Mucosa of descending colon (tissue), 3 donors: ENCODE measurements around the gene PLXNA4. TPM values are rescaled to one million over a fixed set of nuclear protein-coding genes. Genes with fewer than 3 reads are reported as not detected.

Source experiments
- ATAC-seq: fragments of 200-7000 bp; cut with Tn5 transposase; one replicate; pipeline ENCODE4 v1.9.1; 2020; ENCODE audit warnings: mild to moderate bottlenecking, moderate library complexity
- DNase-seq, 3 donors: peaks; one replicate each; pipeline ENCODE4 v3.0.0-alpha.2; 2020
- H3K36me3 ChIP-seq: fragments of 200-600 bp; one replicate; pipeline ENCODE4 v1.8.0; 2021; ENCODE audit warnings: low read depth, mild to moderate bottlenecking
- H3K4me1 ChIP-seq: fragments of 200-600 bp; one replicate; pipeline ENCODE4 v1.8.0; 2021; ENCODE audit warnings: low read depth, mild to moderate bottlenecking
- H3K4me3 ChIP-seq: fragments of 200-600 bp; one replicate; pipeline ENCODE4 v1.8.0; 2021; ENCODE audit warnings: mild to moderate bottlenecking
- H3K9me3 ChIP-seq: fragments of 200-600 bp; one replicate; pipeline ENCODE4 v1.8.0; 2021; ENCODE audit warnings: mild to moderate bottlenecking
- intact Hi-C, 2 donors: fragments of 100-400 bp; cut with DNase I in 1 of 2; cut with micrococcal nuclease in 1 of 2; formaldehyde crosslinking; loops; one replicate each; pipeline versions ENCODE4 v1.11.0 to v1.11.1; 2022; cut with DNase I, micrococcal nuclease
- total RNA-seq, 3 donors: library from RNA; stranded (reverse); fragmentation: NEBNext Ultra II Directional in 2 of 3; extraction: Animal tissue kit (Norgen Biotek cat#: 25700) in 2 of 3; gene quantifications; one replicate each; pipeline versions ENCODE4 v1.2.1 to v1.2.4, GENCODE V29; 2021 to 2023
- TF ChIP-seq, protein P1 (sequence below): fragments of 200-600 bp; IDR thresholded peaks from one replicate; pipeline ENCODE4 v1.8.0; 2022; ENCODE audit warnings: antibody characterized with exemption, mild to moderate bottlenecking
- donor health status: DM: no; HTN: no; CAD: no; lungs with moderate emphysema.
- donor health status: DM: no; HTN: no; CAD: no.
- donor health status: DM: no; HTN: yes; CAD: no.

The PLXNA4 gene
- total RNA-seq, 3 donors from 2014 or later: 0.78 to 3.5 (median 2.7) TPM

DNA sequence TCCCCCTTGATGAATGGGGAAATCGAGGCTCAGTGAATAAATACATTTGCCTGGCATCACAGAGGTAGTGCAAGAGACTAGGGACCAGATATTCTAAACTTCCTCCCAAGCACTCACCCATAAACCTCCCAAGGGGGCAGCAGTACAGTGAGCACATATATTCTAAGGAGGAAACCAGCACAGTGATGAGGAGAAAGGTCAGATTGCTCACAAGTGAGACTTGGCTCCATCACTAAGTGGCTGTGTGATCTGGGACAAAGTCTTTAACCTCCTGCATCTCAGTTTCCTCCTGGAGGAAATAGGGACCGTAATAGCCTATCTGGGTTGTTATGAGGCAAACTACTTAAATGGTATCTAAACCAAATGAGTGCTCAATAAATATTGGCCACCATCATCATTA is 4.3 kb downstream of the PLXNA4 start:
- ATAC-seq: no peak
- intact Hi-C loops: loop anchor here in 1 of 2 donors (1.0 kb wide), 1 partner anchor 14 kb away; no protein-coding TSS in a partner anchor
- Histone ChIP-seq H3K4me1 (peaks cover 11% of the 10 kb centered on the region), H3K4me3 (no peak overlapping the region), H3K36me3 (no peaks in the 10 kb centered on the region), H3K9me3 (no peaks in the 10 kb centered on the region)
- DNase-seq: no peak
- TF ChIP-seq, protein P1, sequence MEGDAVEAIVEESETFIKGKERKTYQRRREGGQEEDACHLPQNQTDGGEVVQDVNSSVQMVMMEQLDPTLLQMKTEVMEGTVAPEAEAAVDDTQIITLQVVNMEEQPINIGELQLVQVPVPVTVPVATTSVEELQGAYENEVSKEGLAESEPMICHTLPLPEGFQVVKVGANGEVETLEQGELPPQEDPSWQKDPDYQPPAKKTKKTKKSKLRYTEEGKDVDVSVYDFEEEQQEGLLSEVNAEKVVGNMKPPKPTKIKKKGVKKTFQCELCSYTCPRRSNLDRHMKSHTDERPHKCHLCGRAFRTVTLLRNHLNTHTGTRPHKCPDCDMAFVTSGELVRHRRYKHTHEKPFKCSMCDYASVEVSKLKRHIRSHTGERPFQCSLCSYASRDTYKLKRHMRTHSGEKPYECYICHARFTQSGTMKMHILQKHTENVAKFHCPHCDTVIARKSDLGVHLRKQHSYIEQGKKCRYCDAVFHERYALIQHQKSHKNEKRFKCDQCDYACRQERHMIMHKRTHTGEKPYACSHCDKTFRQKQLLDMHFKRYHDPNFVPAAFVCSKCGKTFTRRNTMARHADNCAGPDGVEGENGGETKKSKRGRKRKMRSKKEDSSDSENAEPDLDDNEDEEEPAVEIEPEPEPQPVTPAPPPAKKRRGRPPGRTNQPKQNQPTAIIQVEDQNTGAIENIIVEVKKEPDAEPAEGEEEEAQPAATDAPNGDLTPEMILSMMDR: no peak

DNA sequence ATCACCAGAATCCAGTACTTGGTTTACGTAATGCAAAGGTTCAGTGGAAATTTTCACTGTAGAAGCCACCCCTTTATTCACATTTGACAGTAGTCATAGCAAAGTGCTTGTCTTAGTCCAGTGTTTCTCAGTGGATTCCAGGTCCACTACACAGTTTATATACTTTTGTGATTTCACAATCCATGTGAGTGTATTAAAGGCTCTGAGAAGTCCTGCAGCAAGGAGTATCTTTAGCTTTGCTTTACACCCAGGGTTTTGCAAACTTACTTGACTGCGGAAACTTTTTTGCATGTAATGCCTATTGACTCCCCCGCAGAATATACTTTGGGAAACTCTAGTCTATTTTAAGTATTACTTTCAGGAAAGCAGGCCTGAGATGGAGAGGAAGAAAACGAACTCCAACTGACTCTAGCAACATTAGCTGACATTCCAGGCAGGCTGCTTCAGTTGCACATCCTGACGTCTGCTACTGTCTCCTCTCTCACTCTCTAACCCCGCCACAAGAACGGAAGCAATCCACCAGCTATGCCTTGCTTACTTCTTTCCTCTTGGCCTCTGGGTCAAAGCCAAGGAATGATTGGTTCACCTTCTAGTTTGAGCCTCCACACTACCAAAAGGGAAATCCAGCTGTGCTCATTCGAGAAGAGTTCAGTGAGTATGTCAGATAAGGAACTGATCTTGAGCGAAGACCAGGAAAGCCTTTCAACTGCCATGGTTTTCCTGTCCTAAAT is 6.2 kb downstream of the PLXNA4 start:
- ATAC-seq: no peak
- no peaks in the 10 kb centered on the region for H3K36me3 ChIP-seq

DNA sequence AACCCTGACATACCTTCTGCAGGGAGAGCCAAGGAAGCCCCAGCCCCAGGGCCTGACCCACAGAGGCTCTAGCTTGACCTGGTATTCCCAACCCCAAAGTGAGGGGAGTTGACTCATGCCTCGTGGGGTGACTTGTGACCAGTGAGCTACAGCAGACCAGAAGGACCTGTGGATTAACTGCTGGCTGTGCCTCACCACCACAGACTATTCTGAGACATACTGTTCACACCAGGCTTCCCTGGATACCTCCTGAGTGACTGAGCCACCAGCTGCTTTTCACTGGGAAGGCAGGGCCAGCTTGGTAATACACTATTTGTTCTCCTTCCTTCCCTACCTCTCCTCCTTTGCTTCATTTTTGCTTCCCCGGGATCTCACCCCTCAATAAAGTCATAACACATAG is 7.3 kb downstream of the PLXNA4 start:
- Histone ChIP-seq H3K4me3 (no peak overlapping the region), H3K9me3 (no peaks in the 10 kb centered on the region), H3K4me1 (no peaks in the 10 kb centered on the region), H3K36me3 (no peaks in the 10 kb centered on the region)
- ATAC-seq: no peak
- TF ChIP-seq, protein P1: no peak
- intact Hi-C loops: no loop called here
- no peak for DNase-seq

More for the DNA sequence above, 6.2 kb downstream of the PLXNA4 start:
- intact Hi-C loops: no loop called here
- H3K9me3 ChIP-seq: no peaks in the 10 kb centered on the region
- H3K4me3 ChIP-seq: no peak overlapping the region
- H3K4me1 ChIP-seq: no peaks in the 10 kb centered on the region
- DNase-seq: no peak
- TF ChIP-seq, protein P1: no peak

DNA sequence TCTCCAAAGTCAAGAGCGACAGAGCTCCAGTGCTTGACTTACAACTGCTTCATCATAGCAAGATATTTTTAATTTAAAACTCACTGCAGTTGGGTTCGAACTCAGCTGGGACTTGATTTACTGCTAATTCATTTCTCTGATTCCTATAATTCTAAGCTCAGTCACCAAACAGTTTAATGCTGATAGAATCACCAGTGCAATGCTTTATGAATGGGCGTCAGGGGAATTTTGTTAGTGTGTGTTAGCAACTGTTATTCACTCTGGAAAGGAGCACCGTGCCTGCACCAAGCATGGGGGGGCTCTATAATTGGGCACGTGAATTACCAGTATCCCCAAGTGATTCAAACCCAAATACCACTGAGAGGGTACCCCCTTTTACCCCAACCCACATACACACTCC is 10.4 kb downstream of the PLXNA4 start:
- ATAC-seq: no peak

DNA sequence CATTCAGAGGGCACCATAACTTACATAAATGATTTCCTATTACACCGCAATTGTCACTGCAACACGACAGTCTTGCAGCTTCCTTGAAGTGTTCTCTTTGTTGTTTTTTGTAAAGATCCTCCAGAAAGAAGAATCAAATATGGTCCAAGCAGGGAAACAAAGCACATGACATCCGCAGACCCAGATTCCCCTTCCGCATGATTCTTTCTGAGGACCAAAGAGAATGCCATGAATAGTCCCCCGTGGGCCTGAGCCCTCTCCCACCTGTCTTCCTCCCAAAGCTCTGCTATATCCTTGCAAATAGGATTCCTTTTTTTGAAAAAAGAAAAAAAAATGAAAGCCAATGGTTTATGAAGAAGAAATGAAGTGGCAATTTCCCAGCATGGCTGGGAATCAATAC is 10.8 kb downstream of the PLXNA4 start:
- Histone ChIP-seq H3K36me3 (no peaks in the 10 kb centered on the region), H3K9me3 (no peaks in the 10 kb centered on the region), H3K4me3 (no peak overlapping the region), H3K4me1 (no peaks in the 10 kb centered on the region)
- intact Hi-C loops: no loop called here
- DNase-seq (no peak), ATAC-seq (no peak)
- TF ChIP-seq, protein P1: no peak

More for the DNA sequence above, 10.4 kb downstream of the PLXNA4 start:
- no peak overlapping the region for H3K4me3 ChIP-seq
- TF ChIP-seq, protein P1: no peak
- H3K9me3 ChIP-seq: no peaks in the 10 kb centered on the region
- no peaks in the 10 kb centered on the region for H3K36me3 ChIP-seq
- intact Hi-C loops: no loop called here
- H3K4me1 ChIP-seq: no peaks in the 10 kb centered on the region
- DNase-seq: no peak
